Neural progenitor cell (in vitro differentiated cells): ENCODE measurements around the gene ETV6. TPM values are rescaled to one million over a fixed set of nuclear protein-coding genes. Genes with fewer than 3 reads are reported as not detected.

Source experiments
- DNase-seq: peaks from one replicate; pipeline ENCODE4 v3.0.0-alpha.2; 2016; ENCODE audit warnings: low spot score
- H2AFZ ChIP-seq: fragments of 200-600 bp; sonication (generic); replicated peaks from 2 replicates; pipeline ENCODE4 v1.6.1; 2016; ENCODE audit warnings: antibody characterized with exemption
- H3F3A ChIP-seq: fragments of 200-600 bp; sonication (generic); 2 replicates; pipeline ENCODE4 v1.6.1; 2016; ENCODE audit warnings: antibody characterized with exemption, low read depth
- H3K27ac ChIP-seq: fragments of 200-600 bp; sonication (generic); 2 replicates; pipeline ENCODE4 v1.5.1; 2016; ENCODE audit warnings: mild to moderate bottlenecking
- H3K27me3 ChIP-seq: fragments of 200-600 bp; sonication (generic); 2 replicates; pipeline ENCODE4 v1.6.1; 2016; ENCODE audit warnings: mild to moderate bottlenecking, moderate library complexity
- H3K36me3 ChIP-seq: fragments of 200-600 bp; sonication (generic); 2 replicates; pipeline ENCODE4 v1.5.1; 2016
- H3K4me1 ChIP-seq: fragments of 200-600 bp; sonication (generic); 2 replicates; pipeline ENCODE4 v1.6.1; 2016; ENCODE audit warnings: mixed run types
- H3K4me2 ChIP-seq: fragments of 200-600 bp; sonication (generic); 2 replicates; pipeline ENCODE4 v1.6.1; 2016
- H3K4me3 ChIP-seq: fragments of 200-600 bp; sonication (generic); 2 replicates; pipeline ENCODE4 v1.5.1; 2016
- H3K79me2 ChIP-seq: fragments of 200-600 bp; sonication (generic); 2 replicates; pipeline ENCODE4 v1.6.1; 2016; ENCODE audit warnings: low read depth
- H3K9ac ChIP-seq: fragments of 200-600 bp; sonication (generic); 2 replicates; pipeline ENCODE4 v1.6.1; 2016
- H3K9me3 ChIP-seq: fragments of 200-600 bp; sonication (generic); 2 replicates; pipeline ENCODE4 v1.5.1; 2016; ENCODE audit warnings: low read depth
- H4K20me1 ChIP-seq: fragments of 200-600 bp; sonication (generic); 2 replicates; pipeline ENCODE4 v1.6.1; 2016; ENCODE audit warnings: low read depth
- H3K27ac Mint-ChIP-seq: 3 replicates; pipeline ENCODE4 v1.8.0; 2021; ENCODE audit warnings: mixed read lengths
- H3K27me3 Mint-ChIP-seq: 2 replicates; pipeline ENCODE4 v1.8.0; 2022; ENCODE audit warnings: low read depth, mild to moderate bottlenecking, inconsistent platforms, moderate library complexity, mixed read lengths; ENCODE audit not compliant: insufficient read depth
- H3K36me3 Mint-ChIP-seq: 3 replicates; pipeline ENCODE4 v1.8.0; 2021; ENCODE audit warnings: mixed read lengths
- H3K4me1 Mint-ChIP-seq: 3 replicates; pipeline ENCODE4 v1.8.0; 2021; ENCODE audit warnings: mixed read lengths
- H3K4me3 Mint-ChIP-seq: 3 replicates; pipeline ENCODE4 v1.8.0; 2021; ENCODE audit warnings: mild to moderate bottlenecking, moderate library complexity, mixed read lengths
- H3K9me3 Mint-ChIP-seq: 3 replicates; pipeline ENCODE4 v1.8.0; 2020; ENCODE audit warnings: mixed read lengths
- CTCF ChIP-seq: fragments of 200-600 bp; sonication (generic); IDR thresholded peaks from 2 replicates; pipeline ENCODE4 v1.5.1; 2017; ENCODE audit warnings: antibody characterized with exemption, mild to moderate bottlenecking
- EZH2 ChIP-seq: fragments of 200-600 bp; sonication (generic); IDR thresholded peaks from 2 replicates; pipeline ENCODE4 v1.6.1; 2017; ENCODE audit warnings: antibody characterized with exemption, mild to moderate bottlenecking, moderate library complexity
- EZH2phosphoT487 ChIP-seq: fragments of 200-600 bp; sonication (generic); IDR thresholded peaks from 2 replicates; pipeline ENCODE4 v1.6.1; 2017; ENCODE audit warnings: antibody characterized with exemption
- total RNA-seq: library from RNA; depleted of rRNA; stranded (reverse); fragments of >200 nt; gene quantifications from 2 replicates; pipeline ENCODE4 v1.2.3, GENCODE V29; 2015; ENCODE audit warnings: low replicate concordance

ETV6 gene
- total RNA-seq, 1 donor from 2014 or later: 6.2 TPM

GRCh38 chr12:11674894-11675390 is 25.5 kb downstream of the ETV6 start:
- Histone ChIP-seq H3K27me3 (no peaks in the 10 kb centered on the region), H3K4me1 (peaks cover 19% of the 10 kb centered on the region), H3K79me2 (peaks cover 5% of the 10 kb centered on the region), H3F3A (no peaks in the 10 kb centered on the region), H3K36me3 (no peaks in the 10 kb centered on the region), H2AFZ (no peak overlapping the region), H3K27ac (no peak overlapping the region), H3K9ac (no peak overlapping the region), H4K20me1 (peaks cover 9% of the 10 kb centered on the region), H3K4me2 (no peak overlapping the region), H3K4me3 (no peak overlapping the region), H3K9me3 (no peaks in the 10 kb centered on the region)
- H3K9me3 Mint-ChIP-seq: no peaks in the 10 kb centered on the region
- DNase-seq: no peak
- H3K4me3 Mint-ChIP-seq: no peak overlapping the region
- H3K27ac Mint-ChIP-seq: no peak overlapping the region
- TF ChIP-seq EZH2: no peak
- no peak for TF ChIP-seq EZH2phosphoT487
- TF ChIP-seq CTCF: no peak
- peaks cover 18% of the 10 kb centered on the region for H3K4me1 Mint-ChIP-seq
- peaks cover 2% of the 10 kb centered on the region for H3K27me3 Mint-ChIP-seq
- H3K36me3 Mint-ChIP-seq: peaks cover 8% of the 10 kb centered on the region

GRCh38 chr12:11676052-11676451 is 26.6 kb downstream of the ETV6 start:
- Histone ChIP-seq H3K36me3 (no peaks in the 10 kb centered on the region), H3K27me3 (no peaks in the 10 kb centered on the region), H2AFZ (no peak overlapping the region), H3F3A (no peaks in the 10 kb centered on the region), H3K9me3 (no peaks in the 10 kb centered on the region), H3K9ac (no peak overlapping the region), H4K20me1 (peaks cover 9% of the 10 kb centered on the region), H3K4me3 (no peak overlapping the region), H3K4me2 (no peak overlapping the region), H3K79me2 (peaks cover 5% of the 10 kb centered on the region), H3K4me1 (peaks cover 14% of the 10 kb centered on the region), H3K27ac (no peak overlapping the region)
- Mint-ChIP-seq H3K4me1 (peaks cover 18% of the 10 kb centered on the region), H3K4me3 (no peak overlapping the region), H3K9me3 (no peaks in the 10 kb centered on the region), H3K36me3 (peaks cover 8% of the 10 kb centered on the region), H3K27ac (no peak overlapping the region), H3K27me3 (peaks cover 2% of the 10 kb centered on the region)
- TF ChIP-seq EZH2 (no peak), EZH2phosphoT487 (no peak), CTCF (no peak)
- DNase-seq: no peak

GRCh38 chr12:11677093-11677492 is 27.6 kb downstream of the ETV6 start:
- no peak for TF ChIP-seq EZH2phosphoT487
- no peak for TF ChIP-seq CTCF
- no peak for TF ChIP-seq EZH2
- H3K9me3 Mint-ChIP-seq: no peaks in the 10 kb centered on the region
- Histone ChIP-seq H3K79me2 (peaks cover 6% of the 10 kb centered on the region), H3K27ac (no peak overlapping the region), H3K9me3 (no peaks in the 10 kb centered on the region), H3K27me3 (no peaks in the 10 kb centered on the region), H3F3A (no peaks in the 10 kb centered on the region), H3K36me3 (no peaks in the 10 kb centered on the region), H2AFZ (no peak overlapping the region), H4K20me1 (peaks cover 9% of the 10 kb centered on the region), H3K4me1 (peaks cover 14% of the 10 kb centered on the region), H3K9ac (no peak overlapping the region), H3K4me3 (no peak overlapping the region), H3K4me2 (no peak overlapping the region)
- H3K27ac Mint-ChIP-seq: no peak overlapping the region
- H3K4me3 Mint-ChIP-seq: no peak overlapping the region
- peaks cover 2% of the 10 kb centered on the region for H3K27me3 Mint-ChIP-seq
- peaks cover 16% of the 10 kb centered on the region for H3K4me1 Mint-ChIP-seq
- H3K36me3 Mint-ChIP-seq: peaks cover 13% of the 10 kb centered on the region
- no peak for DNase-seq
